Activated T-helper 9 cell treated with anti-CD3 and anti-CD28 coated beads, Interleukin-2, amount 50 U/mL, for 16 hours (primary cell): Measurements from ENCODE around the gene PKNOX1.
"Not testable (repeated sequence)": the region's sequence is repeated elsewhere in the genome, so short reads cannot be mapped to it uniquely, and the experiment has no call there.

ENCODE experiments used
- DNase-seq: peaks from one replicate; pipeline ENCODE4 v3.0.0-alpha.2; 2020; ENCODE audit warnings: low read depth

Gene PKNOX1

DNA sequence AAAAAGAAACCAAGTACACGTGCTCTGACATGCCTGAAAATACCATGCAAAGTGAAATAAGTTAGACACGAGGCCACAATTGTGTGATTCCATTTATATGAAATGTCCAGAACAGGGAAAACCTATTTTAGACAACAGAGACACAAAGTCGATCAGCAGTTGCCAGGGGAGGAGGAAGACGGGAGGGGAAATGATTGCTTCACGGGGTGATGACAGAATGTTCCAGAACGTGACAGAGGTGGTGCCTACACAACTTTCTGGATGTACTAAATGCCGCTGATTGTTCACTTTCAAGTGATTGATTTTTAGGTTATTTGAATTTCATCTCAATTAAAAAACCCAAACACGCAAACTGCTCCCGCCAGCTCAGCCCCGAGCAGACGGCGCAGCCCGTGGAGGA is 78.8 kb downstream of the PKNOX1 start:
- not testable (repeated sequence) for DNase-seq

- not testable (repeated sequence) for DNase-seq
These were observed 88.7 kb downstream of the PKNOX1 start for GRCh38 chr21:43062955-43063664.

GRCh38 chr21:43064265-43064917 is 90.0 kb downstream of the PKNOX1 start:
- not testable (repeated sequence) for DNase-seq

GRCh38 chr21:43065991-43066390 is 91.6 kb downstream of the PKNOX1 start:
- DNase-seq, result not testable (repeated sequence)

DNA sequence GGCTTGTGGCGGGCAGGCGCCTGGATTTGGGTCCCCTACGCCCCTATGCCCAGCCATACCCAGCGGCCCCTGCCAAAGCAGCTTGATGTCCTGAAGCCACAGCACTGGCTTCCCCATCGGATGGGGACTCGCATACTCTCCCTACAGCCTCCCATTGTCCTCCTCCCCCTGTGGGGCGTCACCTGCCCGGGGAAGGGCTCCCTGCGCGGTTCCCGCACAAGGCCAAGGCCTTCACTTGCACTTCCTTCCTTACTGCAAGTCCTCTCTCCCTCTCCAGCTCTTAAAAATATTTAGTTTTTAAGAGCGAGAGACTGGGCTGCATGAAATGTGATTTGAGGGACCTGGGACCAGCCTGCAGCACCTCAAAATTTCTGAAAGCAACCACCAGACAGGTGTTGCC is 92.3 kb downstream of the PKNOX1 start:
- not testable (repeated sequence) for DNase-seq

- not testable (repeated sequence) for DNase-seq
These were observed 93.7 kb downstream of the PKNOX1 start for GRCh38 chr21:43068065-43068464.

DNA sequence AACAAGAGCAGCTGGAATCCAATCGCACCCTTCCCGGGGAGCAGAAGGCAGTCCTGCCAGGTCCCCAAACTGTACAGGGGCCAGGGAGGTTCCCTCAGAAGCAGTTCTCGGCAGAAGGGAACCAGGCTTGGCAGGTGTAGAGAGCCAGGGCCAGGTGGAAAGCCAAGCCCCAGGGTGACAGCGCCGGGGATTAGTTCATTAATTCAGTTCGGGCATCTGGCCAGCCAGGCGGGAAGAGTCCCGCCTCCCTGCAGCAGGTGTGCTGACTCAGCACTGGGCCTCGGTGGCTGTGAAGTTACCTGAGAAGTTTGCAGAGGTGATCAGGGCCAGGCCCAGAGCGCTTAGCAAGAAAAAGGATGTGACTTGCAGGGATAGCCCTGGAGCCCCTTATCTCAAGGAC is 95.3 kb downstream of the PKNOX1 start:
- DNase-seq, result not testable (repeated sequence)

GRCh38 chr21:43072742-43073141 is 98.4 kb downstream of the PKNOX1 start:
- not testable (repeated sequence) for DNase-seq

DNA sequence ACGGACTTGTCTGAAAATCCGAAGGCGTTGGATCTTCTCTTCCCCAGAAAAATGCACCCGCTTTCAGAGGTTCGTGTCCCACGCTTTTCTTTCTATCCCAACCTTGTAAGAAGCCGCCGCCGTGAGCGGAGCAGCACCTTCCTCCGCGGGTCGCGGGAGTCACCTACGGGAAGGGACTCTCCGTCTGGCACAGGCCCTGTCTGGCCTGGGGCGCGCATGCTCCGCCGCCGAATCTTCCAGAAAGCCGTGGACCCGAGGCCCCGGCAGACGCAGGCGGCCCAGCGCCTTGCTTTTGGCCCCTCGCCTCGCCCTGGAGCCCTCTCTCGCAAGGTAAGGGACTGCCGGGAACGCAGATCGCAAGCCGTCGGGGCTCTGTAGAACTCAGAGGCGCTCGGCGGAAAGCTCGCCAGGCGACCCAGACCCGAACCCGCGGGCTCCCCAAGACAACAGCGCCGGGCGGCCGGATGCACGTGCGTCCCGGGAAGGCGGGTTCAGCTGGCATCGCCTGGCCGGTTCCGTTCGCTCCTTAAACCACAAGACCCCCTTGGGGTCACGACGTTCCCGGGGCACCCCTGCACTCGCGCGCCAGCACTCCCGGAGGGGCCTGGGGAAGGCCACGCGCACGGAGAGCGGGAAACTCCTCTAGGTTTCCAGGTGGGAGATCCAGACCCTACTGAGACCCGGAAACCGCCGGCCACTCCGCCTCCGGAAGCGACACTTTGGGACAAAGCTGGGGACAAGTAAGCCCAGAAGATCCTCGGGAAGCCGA is 100.2 kb downstream of the PKNOX1 start:
- not testable (repeated sequence) for DNase-seq

GRCh38 chr21:43075170-43076022 is 101.0 kb downstream of the PKNOX1 start, which contains the start of gene CBS:
Gene CBS, minus strand, starts transcription at chr21:43075835. Its CDS starts 3,642 bp downstream, at chr21:43072193.
- DNase-seq, result not testable (repeated sequence)

GRCh38 chr21:43076023-43076637 is 101.8 kb downstream of the PKNOX1 start:
- DNase-seq, result not testable (repeated sequence)

GRCh38 chr21:43076643-43077042 is 102.3 kb downstream of the PKNOX1 start:
- not testable (repeated sequence) for DNase-seq

DNA sequence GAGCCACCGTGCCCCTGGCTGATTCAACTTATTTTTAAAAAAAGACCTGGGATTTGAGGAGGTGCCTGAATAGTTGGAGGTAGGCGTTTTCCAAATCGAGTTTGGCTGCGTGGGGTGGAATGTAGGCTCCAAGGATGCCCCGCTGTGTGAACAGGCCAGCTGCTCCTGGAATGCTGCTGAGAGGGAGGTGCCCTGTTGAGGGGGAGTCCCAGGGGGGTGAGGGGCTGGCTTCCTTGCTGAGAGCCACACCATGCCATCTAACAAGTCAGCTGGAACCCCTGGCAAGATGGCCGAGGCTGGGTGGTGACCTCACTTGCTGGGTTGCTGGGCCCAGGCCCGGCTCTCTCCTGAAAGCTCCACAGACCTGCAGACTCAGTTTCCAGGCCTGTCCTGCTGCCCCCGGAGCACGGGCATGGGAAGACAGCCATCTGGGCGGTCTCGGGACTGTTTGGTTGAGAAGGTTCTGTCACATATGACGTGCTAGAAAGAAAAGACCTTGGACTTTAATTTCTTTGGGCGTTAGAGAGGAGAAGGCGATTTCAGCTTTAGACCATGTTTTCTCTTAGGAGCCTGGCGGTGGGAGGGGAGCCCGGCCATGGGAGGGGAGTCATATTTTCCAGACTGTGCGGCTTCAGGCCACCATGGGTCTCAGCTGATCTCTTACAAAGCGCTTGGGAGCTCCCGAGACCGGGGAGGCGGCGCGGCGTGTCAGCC is 108.4 kb downstream of the PKNOX1 start:
- not testable (repeated sequence) for DNase-seq
